Endodermal cell (in vitro differentiated cells): ENCODE data around the gene NARS2. TPM values are rescaled to one million over a fixed set of nuclear protein-coding genes. Genes with fewer than 3 reads are reported as not detected.

Experiments used
- DNase-seq: peaks from one replicate; pipeline ENCODE4 v3.0.0-alpha.2; 2017
- H3K27ac ChIP-seq: 2 replicates; pipeline ENCODE4 v1.5.1; 2013; ENCODE audit warnings: mild to moderate bottlenecking, low read depth, low read length, moderate library complexity
- H3K27me3 ChIP-seq: 2 replicates; pipeline ENCODE4 v1.6.1; 2013; ENCODE audit warnings: mild to moderate bottlenecking, low read length, moderate library complexity; ENCODE audit not compliant: insufficient read depth, control insufficient read depth, poor library complexity, severe bottlenecking
- H3K36me3 ChIP-seq: 2 replicates; pipeline ENCODE4 v1.7.0; 2013; ENCODE audit warnings: mild to moderate bottlenecking, low read length, moderate library complexity; ENCODE audit not compliant: control insufficient read depth, insufficient read depth
- H3K4me1 ChIP-seq: one replicate; pipeline ENCODE4 v1.7.0; 2013; ENCODE audit warnings: low read length; ENCODE audit not compliant: control insufficient read depth, insufficient read depth
- H3K4me3 ChIP-seq: 2 replicates; pipeline ENCODE4 v1.5.1; 2013; ENCODE audit warnings: mild to moderate bottlenecking, low read length, moderate library complexity
- H3K9ac ChIP-seq: 2 replicates; pipeline ENCODE4 v1.6.1; 2013; ENCODE audit warnings: mild to moderate bottlenecking, low read length, moderate library complexity; ENCODE audit not compliant: poor library complexity, severe bottlenecking; ENCODE audit errors: extremely low read depth
- H3K9me3 ChIP-seq: 2 replicates; pipeline ENCODE4 v1.6.1; 2013; ENCODE audit warnings: mild to moderate bottlenecking, low read length, moderate library complexity; ENCODE audit not compliant: control insufficient read depth
- H3K27ac Mint-ChIP-seq: 2 replicates; pipeline ENCODE4 v1.8.0; 2020; ENCODE audit warnings: mixed read lengths
- H3K27me3 Mint-ChIP-seq: 2 replicates; pipeline ENCODE4 v1.8.0; 2021; ENCODE audit warnings: mild to moderate bottlenecking, mixed read lengths; ENCODE audit not compliant: insufficient read depth
- H3K36me3 Mint-ChIP-seq: 2 replicates; pipeline ENCODE4 v1.8.0; 2020; ENCODE audit warnings: low read depth, mixed read lengths
- H3K4me1 Mint-ChIP-seq: 2 replicates; pipeline ENCODE4 v1.8.0; 2020; ENCODE audit warnings: mixed read lengths
- H3K4me3 Mint-ChIP-seq: 2 replicates; pipeline ENCODE4 v1.8.0; 2020; ENCODE audit warnings: mild to moderate bottlenecking, moderate library complexity, mixed read lengths
- H3K9me3 Mint-ChIP-seq: 2 replicates; pipeline ENCODE4 v1.8.0; 2020; ENCODE audit warnings: mild to moderate bottlenecking, mixed read lengths
- WGBS, 2 experiments: methylation state at CpG; one replicate each; pipeline versions ENCODE4 v1.1.5 to v1.1.7; 2013; ENCODE audit warnings: missing lambda C conversion rate in 2 of 2, mixed read lengths in 1 of 2; ENCODE audit not compliant: insufficient coverage in 1 of 2, insufficient read length in 1 of 2; 5-methylcytosine and 5-hydroxymethylcytosine counted together
- total RNA-seq, 2 donors: library from RNA; stranded (reverse); fragmentation: NEBNext Ultra II Directional in 1 of 2; extraction: Animal tissue kit (Norgen Biotek cat#: 25700) in 1 of 2; gene quantifications; 2 replicates in 1 of 2; 3 replicates in 1 of 2; pipeline ENCODE4 v1.2.1, GENCODE V29; 2021
- TF ChIP-seq, protein P1 (sequence below): fragments of 200-600 bp; sonication (generic); conservative IDR thresholded peaks from 2 replicates; pipeline ENCODE4 v1.5.0; 2021; ENCODE audit warnings: antibody characterized with exemption, mild to moderate bottlenecking

Gene NARS2
- total RNA-seq, 2 donors from 2014 or later, result 45.8 to 53.7 TPM

DNA sequence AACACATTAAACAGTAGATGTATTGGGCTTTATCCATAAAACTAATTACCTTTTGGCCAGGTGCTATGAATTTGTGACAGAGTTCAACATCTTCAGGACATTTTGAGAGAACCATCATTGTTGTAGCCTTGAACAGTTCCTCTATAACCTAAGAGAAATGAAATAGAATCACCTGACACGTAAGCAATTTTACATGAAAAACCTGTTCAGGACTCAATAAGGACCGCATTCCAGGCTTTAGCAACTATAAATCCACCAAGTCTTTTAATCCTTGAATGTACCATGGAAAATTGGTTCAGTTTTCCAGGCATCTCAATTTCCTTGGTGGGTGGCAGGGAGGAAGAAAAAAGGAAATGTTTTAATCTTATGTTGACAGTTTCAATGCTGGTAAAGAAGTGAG is 96.1 kb downstream of the NARS2 start:
- Mint-ChIP-seq H3K9me3 (peaks cover 2% of the 10 kb centered on the region), H3K27me3 (no peaks in the 10 kb centered on the region), H3K36me3 (peaks cover 39% of the 10 kb centered on the region), H3K4me3 (no peak overlapping the region), H3K27ac (no peak overlapping the region), H3K4me1 (peaks cover 2% of the 10 kb centered on the region)
- Histone ChIP-seq H3K4me1 (no peaks in the 10 kb centered on the region), H3K27me3 (no peaks in the 10 kb centered on the region), H3K27ac (no peak overlapping the region), H3K36me3 (peaks cover 38% of the 10 kb centered on the region), H3K9me3 (no peaks in the 10 kb centered on the region), H3K4me3 (no peak overlapping the region), H3K9ac (no peak overlapping the region)
- no peak for DNase-seq
- 90 to 100% methylated on average over 1 to 2 of the region's 2 CpGs for WGBS, 2 experiments
- TF ChIP-seq, protein P1, sequence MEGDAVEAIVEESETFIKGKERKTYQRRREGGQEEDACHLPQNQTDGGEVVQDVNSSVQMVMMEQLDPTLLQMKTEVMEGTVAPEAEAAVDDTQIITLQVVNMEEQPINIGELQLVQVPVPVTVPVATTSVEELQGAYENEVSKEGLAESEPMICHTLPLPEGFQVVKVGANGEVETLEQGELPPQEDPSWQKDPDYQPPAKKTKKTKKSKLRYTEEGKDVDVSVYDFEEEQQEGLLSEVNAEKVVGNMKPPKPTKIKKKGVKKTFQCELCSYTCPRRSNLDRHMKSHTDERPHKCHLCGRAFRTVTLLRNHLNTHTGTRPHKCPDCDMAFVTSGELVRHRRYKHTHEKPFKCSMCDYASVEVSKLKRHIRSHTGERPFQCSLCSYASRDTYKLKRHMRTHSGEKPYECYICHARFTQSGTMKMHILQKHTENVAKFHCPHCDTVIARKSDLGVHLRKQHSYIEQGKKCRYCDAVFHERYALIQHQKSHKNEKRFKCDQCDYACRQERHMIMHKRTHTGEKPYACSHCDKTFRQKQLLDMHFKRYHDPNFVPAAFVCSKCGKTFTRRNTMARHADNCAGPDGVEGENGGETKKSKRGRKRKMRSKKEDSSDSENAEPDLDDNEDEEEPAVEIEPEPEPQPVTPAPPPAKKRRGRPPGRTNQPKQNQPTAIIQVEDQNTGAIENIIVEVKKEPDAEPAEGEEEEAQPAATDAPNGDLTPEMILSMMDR, result no peak

DNA sequence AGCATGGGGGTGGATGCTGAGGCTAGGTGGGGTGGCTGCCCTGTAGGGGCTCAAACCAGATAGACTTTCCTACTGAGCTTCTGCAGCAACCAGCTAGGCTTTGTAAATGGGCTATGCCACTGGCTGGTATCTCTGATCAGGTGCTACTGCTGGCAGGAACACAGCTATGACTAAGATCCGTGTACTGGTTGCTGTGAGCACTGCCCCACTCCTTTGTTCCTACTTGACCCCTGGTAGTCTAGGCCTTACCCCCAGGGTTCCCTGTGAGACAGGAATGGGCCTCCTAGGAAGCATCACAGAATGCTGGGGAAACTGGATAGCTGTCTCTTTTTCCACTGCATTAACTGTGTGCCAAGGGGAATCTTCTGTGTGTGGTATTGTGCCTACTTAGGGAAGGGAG is 98.6 kb downstream of the NARS2 start:
- no peak overlapping the region for H3K9ac ChIP-seq
- WGBS, 2 experiments, result 83% methylated on average over 1 of the region's 1 CpG

DNA sequence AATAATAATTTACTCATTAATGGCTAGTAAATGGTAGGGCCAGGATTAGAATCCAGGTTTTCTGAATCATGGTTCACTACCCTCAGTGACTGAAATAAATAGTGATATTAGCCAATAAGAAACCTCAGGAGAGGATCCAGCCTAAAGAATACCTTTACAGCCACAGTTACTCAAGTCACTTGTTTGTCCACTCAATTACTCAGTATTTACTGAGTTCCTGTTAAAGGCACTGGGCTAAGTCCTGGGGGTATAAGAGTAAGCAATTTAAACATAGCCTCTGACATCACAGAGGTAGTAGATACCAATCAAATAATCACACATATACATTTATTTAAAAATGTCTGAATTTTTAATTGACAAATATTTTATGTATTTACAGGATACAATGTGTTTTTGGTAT is 100.2 kb downstream of the NARS2 start:
- Histone ChIP-seq H3K4me1 (no peaks in the 10 kb centered on the region), H3K36me3 (peaks cover 40% of the 10 kb centered on the region), H3K9me3 (peaks cover 3% of the 10 kb centered on the region), H3K27ac (no peak overlapping the region), H3K9ac (no peak overlapping the region), H3K4me3 (no peak overlapping the region), H3K27me3 (no peaks in the 10 kb centered on the region)
- Mint-ChIP-seq H3K9me3 (no peaks in the 10 kb centered on the region), H3K36me3 (peaks cover 42% of the 10 kb centered on the region), H3K27me3 (no peaks in the 10 kb centered on the region), H3K4me1 (peaks cover 2% of the 10 kb centered on the region), H3K4me3 (no peak overlapping the region), H3K27ac (no peak overlapping the region)
- DNase-seq, result no peak
- TF ChIP-seq, protein P1, result no peak

More for the DNA sequence above, 98.6 kb downstream of the NARS2 start:
- peak; percentile 49 for DNase-seq
- Histone ChIP-seq H3K36me3 (peaks cover 45% of the 10 kb centered on the region), H3K4me1 (no peaks in the 10 kb centered on the region), H3K27me3 (no peaks in the 10 kb centered on the region), H3K9me3 (peaks cover 3% of the 10 kb centered on the region), H3K4me3 (no peak overlapping the region), H3K27ac (no peak overlapping the region)
- TF ChIP-seq, protein P1, result no peak
- H3K27ac Mint-ChIP-seq, result no peak overlapping the region
- no peaks in the 10 kb centered on the region for H3K27me3 Mint-ChIP-seq
- H3K4me1 Mint-ChIP-seq, result no peaks in the 10 kb centered on the region
- no peaks in the 10 kb centered on the region for H3K9me3 Mint-ChIP-seq
- no peak overlapping the region for H3K4me3 Mint-ChIP-seq
- H3K36me3 Mint-ChIP-seq, result peaks cover 46% of the 10 kb centered on the region
